Measurements from ENCODE around the gene MAP3K12. TPM values are rescaled to one million over a fixed set of nuclear protein-coding genes. Genes with fewer than 3 reads are reported as not detected.

Gene MAP3K12, protein sequence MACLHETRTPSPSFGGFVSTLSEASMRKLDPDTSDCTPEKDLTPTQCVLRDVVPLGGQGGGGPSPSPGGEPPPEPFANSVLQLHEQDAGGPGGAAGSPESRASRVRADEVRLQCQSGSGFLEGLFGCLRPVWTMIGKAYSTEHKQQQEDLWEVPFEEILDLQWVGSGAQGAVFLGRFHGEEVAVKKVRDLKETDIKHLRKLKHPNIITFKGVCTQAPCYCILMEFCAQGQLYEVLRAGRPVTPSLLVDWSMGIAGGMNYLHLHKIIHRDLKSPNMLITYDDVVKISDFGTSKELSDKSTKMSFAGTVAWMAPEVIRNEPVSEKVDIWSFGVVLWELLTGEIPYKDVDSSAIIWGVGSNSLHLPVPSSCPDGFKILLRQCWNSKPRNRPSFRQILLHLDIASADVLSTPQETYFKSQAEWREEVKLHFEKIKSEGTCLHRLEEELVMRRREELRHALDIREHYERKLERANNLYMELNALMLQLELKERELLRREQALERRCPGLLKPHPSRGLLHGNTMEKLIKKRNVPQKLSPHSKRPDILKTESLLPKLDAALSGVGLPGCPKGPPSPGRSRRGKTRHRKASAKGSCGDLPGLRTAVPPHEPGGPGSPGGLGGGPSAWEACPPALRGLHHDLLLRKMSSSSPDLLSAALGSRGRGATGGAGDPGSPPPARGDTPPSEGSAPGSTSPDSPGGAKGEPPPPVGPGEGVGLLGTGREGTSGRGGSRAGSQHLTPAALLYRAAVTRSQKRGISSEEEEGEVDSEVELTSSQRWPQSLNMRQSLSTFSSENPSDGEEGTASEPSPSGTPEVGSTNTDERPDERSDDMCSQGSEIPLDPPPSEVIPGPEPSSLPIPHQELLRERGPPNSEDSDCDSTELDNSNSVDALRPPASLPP
- 3.1 and 5.1 TPM in 2 replicates for total RNA-seq

DNA sequence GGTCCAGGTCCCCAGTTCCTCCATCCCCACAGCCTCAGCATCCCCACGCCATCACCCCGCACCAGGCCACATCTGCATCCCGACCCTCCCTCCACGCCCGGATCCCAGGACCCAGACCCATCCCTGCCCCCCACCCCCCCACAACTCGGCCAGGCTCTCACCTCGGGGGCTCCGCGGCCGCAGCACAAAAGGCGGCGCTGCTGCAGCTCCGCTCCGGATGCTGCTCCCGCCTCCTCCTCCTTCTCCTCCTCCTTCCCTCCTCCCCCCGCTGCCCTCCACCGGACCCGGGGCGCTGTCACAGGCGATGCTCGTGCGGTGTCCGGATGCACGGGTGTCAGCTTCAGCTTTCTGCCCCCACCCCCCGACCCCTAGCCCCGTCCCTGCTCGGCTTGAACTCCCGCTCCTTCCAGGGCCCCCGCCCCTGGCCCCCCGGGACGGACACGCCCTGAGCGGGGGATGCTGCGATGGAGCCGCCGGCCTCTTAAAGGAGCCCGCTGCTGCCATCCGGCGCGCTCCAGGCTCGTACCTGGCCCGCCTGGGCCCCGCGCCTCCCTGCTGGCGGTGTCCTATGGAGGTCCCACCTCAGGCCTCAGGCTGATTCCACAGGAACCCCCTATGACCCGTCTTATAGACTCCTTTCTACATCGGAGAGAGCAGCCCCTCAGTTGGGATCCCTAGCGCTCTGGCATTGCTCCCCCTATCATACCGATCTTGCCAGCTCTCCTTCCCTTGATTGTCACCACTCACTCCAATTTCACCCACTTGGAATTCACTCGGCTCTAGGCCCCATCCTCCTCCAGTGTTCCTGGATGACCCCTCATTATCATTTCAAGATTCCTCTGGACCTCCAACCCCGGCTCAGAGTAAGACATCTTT lies at the start of gene MAP3K12:
TSS of gene MAP3K12 (minus strand) at position 193 of the 876 bp plus-strand sequence. CDS start 12,067 bp downstream, outside the sequence.

GRCh38 chr12:53506881-53507602 lies 7.8 kb upstream of the MAP3K12 start, which contains the start of gene NPFF:
Gene NPFF, minus strand, starts transcription at chr12:53507484. Its CDS starts 10 bp downstream, at chr12:53507474.

GRCh38 chr12:53500776-53501614 lies 1.7 kb upstream of the MAP3K12 start, which contains the start of gene TARBP2:
Gene TARBP2, plus strand, starts transcription at chr12:53501283. Its CDS starts 126 bp downstream, at chr12:53501409.

DNA sequence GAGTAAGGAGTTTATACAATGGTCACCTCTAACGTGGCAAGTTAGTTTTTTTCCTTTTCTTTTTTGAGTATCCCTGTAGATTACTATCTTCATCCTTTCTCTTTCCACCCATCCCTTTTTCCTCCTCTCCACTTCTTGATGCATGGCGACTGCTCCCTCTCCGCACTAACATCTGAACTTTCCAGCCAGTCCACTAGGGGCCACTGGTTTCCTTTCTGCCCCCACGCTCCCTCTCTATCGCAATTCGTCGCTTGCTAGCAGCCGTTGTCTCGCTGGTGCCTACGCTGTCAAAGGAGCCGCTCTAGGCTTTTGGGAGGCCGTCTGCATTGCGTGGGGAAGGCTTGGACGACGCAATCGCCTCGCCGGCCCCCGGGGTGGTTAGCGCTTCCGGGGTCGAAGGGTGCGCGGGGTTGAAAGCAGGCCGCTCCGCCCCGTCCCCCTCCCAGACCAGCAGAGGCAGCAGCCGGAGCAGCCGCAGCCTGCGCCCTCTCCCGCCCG lies 47.5 kb downstream of the MAP3K12 start, which contains the start of gene PCBP2:
TSS of gene PCBP2 (plus strand) at position 442 of the 498 bp plus-strand sequence. CDS start 2,699 bp downstream, outside the sequence.

GRCh38 chr12:53441040-53441833 lies 58.0 kb downstream of the MAP3K12 start, which contains the start of gene PRR13:
Gene PRR13, plus strand, starts transcription at chr12:53441734. Its CDS starts 981 bp downstream, at chr12:53442715.

Other genes starting within 250 kb of the MAP3K12 start
- gene ESPL1, start 231.2 kb downstream of the MAP3K12 start, total RNA-seq = 1.3 and 1.5 TPM in 2 replicates
- gene PFDN5, start 203.9 kb downstream of the MAP3K12 start, total RNA-seq = 495 and 525 TPM in 2 replicates
- gene MYG1, start 199.8 kb downstream of the MAP3K12 start, total RNA-seq = 34.6 and 41.9 TPM in 2 replicates
- 23.7 and 24.4 TPM in 2 replicates for gene AAAS, start 177.8 kb downstream of the MAP3K12 start, total RNA-seq
- not detected in 2 replicates for gene SP7, start 163.1 kb downstream of the MAP3K12 start, total RNA-seq
- 30.2 and 36.9 TPM in 2 replicates for gene SP1, start 119.3 kb downstream of the MAP3K12 start, total RNA-seq
- gene AMHR2, start 75.6 kb downstream of the MAP3K12 start, total RNA-seq = not detected in 2 replicates
- 11.2 and 11.8 TPM in 2 replicates for gene PRR13, start 57.7 kb downstream of the MAP3K12 start, total RNA-seq
- 379 and 479 TPM in 2 replicates for gene PCBP2, start 47.4 kb downstream of the MAP3K12 start, total RNA-seq
- 32.4 and 37.1 TPM in 2 replicates for gene TARBP2, start 1.8 kb upstream of the MAP3K12 start, total RNA-seq
- gene NPFF, start 8.0 kb upstream of the MAP3K12 start, total RNA-seq = not detected in 2 replicates
- 8.0 and 9.7 TPM in 2 replicates for gene ATF7, start 126.9 kb upstream of the MAP3K12 start, total RNA-seq
- 123 and 126 TPM in 2 replicates for gene ATP5MC2, start 176.6 kb upstream of the MAP3K12 start, total RNA-seq
- gene CALCOCO1, start 228.0 kb upstream of the MAP3K12 start, total RNA-seq = 86.2 and 92.7 TPM in 2 replicates